ENCODE data around the gene NAA20.

Gene NAA20

DNA sequence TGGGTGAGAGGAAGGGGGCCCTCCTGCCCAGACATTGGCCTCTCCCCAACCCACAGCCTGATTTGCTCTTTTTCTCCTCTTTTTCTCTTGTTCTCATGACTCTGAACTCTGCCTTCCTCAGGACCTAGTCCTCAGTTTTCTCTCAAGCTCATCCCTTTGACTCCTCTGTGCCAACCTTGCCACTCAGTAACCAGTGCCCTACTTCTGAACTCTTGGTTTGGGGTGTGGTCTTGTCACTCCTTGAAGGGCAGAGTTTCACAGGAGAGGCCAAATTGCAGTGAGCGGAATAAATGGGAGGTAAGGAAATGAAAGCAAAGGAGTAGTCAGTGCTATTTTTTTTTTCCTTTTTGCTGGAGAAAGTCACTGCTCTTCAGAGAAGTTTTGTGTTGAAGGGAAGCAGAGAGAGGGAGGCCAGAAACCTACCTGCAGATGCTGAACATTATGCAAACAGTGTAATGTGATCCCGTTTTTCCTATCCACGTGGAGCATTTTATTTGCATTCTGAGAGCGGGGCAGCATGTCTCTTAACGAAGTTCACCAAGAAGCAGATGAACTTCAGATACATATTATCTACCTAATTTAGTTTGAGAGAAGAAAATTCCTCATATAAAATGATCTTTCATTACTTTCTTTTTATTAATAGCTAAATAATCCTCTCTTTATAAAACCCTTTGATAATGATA is 62.1 kb downstream of the NAA20 start:
- no peak for DNase-seq
